ENCODE measurements around the gene ERBB2. TPM values are rescaled to one million over a fixed set of nuclear protein-coding genes. Genes with fewer than 3 reads are reported as not detected.
A peak's percentile ranks its signal among the peaks of the same experiment; 100 is the strongest.
"Not testable (repeated sequence)": the region's sequence is repeated elsewhere in the genome, so short reads cannot be mapped to it uniquely, and the experiment has no call there.

Gene ERBB2
- total and polyA plus RNA-seq, 4 experiments from 2014 or later = 0.55 to 4.5 (median 4.1) TPM; not detected in 1

DNA sequence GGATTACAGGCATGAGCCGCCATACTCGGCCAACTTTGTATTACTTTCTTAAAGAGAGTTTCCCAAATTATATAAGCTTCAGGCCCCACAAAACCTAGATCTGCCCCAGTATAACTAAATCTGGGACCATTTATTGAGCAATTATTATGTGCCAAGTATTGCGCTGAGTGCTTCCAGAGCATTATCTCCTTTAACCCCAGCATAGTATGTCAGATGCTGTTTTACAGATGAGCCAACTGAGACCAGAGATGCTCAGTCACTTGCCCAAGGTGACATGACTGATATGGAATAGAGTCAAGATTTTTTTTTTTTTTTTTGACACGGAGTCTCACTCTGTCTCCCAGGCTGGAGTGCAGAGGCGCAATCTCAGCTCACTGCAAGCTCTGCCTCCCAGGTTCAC, 1.9 kb upstream of the ERBB2 start:
- Histone ChIP-seq H3K4me3 (ENCODE audit: low read length in 2 of 2) (no peak overlapping the region), H3K9me3 (ENCODE audit: control insufficient read depth in 1 of 2, low read length in 2 of 2) (no peaks in the 10 kb centered on the region), H3K27me3 (ENCODE audit: insufficient read depth, low read length) (peaks cover 3% of the 10 kb centered on the region), H3K36me3 (ENCODE audit: insufficient read depth, low read length) (no peaks in the 10 kb centered on the region), H3K27ac (ENCODE audit: low read depth, low read length) (no peak overlapping the region), H3K4me1 (ENCODE audit: insufficient read depth, low read length) (no peaks in the 10 kb centered on the region)
- H3K36me3 Mint-ChIP-seq = peaks cover 2 to 4% of the 10 kb centered on the region in 2 donors
- peak overlapping the region in 1 of 7 donors; percentile 53 for H3K27ac Mint-ChIP-seq
- peaks cover 4 to 21% (median 5%) of the 10 kb centered on the region in 4 donors for H3K4me1 Mint-ChIP-seq
- no peak overlapping the region for H3K4me3 Mint-ChIP-seq
- H3K9me3 Mint-ChIP-seq = no peaks in the 10 kb centered on the region
- peaks cover 25 to 31% of the 10 kb centered on the region in 2 donors for H3K27me3 Mint-ChIP-seq
- intact Hi-C loops (cut with micrococcal nuclease) = no loop called here
- POLR2A ChIA-PET (ENCODE audit: partially characterized antibody) = interaction anchor here (1.2 kb wide), 1 partner anchor 74 kb away, joined by 4 read pairs; no protein-coding TSS in a partner anchor
- CTCF ChIA-PET (ENCODE audit: partially characterized antibody) = no interaction called here
- no peak for DNase-seq

DNA sequence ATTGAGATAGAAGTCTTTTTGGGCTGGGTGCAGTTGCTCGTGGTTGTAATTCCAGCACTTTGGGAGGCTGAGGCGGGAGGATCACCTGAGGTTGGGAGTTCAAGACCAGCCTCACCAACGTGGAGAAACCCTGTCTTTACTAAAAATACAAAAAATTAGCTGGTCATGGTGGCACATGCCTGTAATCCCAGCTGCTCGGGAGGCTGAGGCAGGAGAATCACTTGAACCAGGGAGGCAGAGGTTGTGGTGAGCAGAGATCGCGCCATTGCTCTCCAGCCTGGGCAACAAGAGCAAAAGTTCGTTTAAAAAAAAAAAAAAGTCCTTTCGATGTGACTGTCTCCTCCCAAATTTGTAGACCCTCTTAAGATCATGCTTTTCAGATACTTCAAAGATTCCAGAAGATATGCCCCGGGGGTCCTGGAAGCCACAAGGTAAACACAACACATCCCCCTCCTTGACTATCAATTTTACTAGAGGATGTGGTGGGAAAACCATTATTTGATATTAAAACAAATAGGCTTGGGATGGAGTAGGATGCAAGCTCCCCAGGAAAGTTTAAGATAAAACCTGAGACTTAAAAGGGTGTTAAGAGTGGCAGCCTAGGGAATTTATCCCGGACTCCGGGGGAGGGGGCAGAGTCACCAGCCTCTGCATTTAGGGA, 577 bp upstream of the ERBB2 start:
- H3K9me3 ChIP-seq (ENCODE audit: control insufficient read depth in 1 of 2, low read length in 2 of 2); H3K27me3 ChIP-seq (ENCODE audit: insufficient read depth, low read length); H3K36me3 ChIP-seq (ENCODE audit: insufficient read depth, low read length); intact Hi-C loops (cut with micrococcal nuclease); H3K9me3 Mint-ChIP-seq; DNase-seq; H3K4me1 ChIP-seq (ENCODE audit: insufficient read depth, low read length); H3K36me3 Mint-ChIP-seq; H3K27ac ChIP-seq (ENCODE audit: low read depth, low read length); H3K4me3 ChIP-seq (ENCODE audit: low read length in 2 of 2): not testable (repeated sequence)
- Mint-ChIP-seq H3K27ac (peak overlapping the region in 1 of 7 donors; percentile 76), H3K4me1 (peaks cover 4 to 24% (median 7%) of the 10 kb centered on the region in 4 donors), H3K4me3 (peak overlapping the region in 6 of 8 donors; percentile 36 to 76 (median 42)), H3K27me3 (peaks cover 25 to 31% of the 10 kb centered on the region in 2 donors)
- ChIA-PET POLR2A (ENCODE audit: partially characterized antibody) (interaction anchor here (1.2 kb wide), 2 partner anchors 11 to 76 kb away, joined by 4 to 5 read pairs; partner anchors contain the start of gene PGAP3), CTCF (ENCODE audit: partially characterized antibody) (interaction anchor here (1.0 kb wide), 1 partner anchor 29 kb away, joined by 3 read pairs; no protein-coding TSS in a partner anchor)

DNA sequence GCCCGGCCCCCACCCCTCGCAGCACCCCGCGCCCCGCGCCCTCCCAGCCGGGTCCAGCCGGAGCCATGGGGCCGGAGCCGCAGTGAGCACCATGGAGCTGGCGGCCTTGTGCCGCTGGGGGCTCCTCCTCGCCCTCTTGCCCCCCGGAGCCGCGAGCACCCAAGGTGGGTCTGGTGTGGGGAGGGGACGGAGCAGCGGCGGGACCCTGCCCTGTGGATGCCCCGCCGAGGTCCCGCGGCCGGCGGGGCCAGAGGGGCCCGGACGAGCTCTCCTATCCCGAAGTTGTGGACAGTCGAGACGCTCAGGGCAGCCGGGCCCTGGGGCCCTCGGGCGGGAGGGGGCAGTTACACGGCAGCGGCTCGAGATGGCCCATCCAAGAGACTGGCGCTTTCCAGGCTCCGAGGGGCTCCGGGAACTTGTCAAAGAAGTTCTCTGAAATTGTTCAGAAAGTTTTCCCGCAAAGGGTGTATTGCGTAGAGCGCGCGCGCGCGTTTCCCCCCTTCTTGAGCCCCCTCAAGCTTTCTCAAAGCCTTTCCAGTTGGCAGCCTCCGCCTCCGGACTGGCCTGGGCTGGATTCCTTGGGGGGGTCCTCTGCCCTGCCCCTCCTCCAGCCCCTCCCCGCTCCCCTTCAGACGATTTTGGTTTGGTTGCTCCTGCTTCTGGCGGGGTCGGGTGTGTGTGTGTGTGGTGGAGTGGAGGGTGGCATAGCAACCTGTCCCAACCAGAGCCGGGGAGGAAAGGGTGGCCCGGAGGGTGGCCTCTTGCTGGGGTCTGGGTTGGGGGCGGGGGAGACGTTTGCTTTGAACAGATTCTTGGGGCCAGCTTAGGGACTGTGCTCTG, 504 bp downstream of the ERBB2 start:
- Histone ChIP-seq H3K4me1 (ENCODE audit: insufficient read depth, low read length) (no peaks in the 10 kb centered on the region), H3K27me3 (ENCODE audit: insufficient read depth, low read length) (peaks cover 3% of the 10 kb centered on the region), H3K36me3 (ENCODE audit: insufficient read depth, low read length) (no peaks in the 10 kb centered on the region), H3K9me3 (ENCODE audit: control insufficient read depth in 1 of 2, low read length in 2 of 2) (no peaks in the 10 kb centered on the region), H3K4me3 (ENCODE audit: low read length in 2 of 2) (no peak overlapping the region), H3K27ac (ENCODE audit: low read depth, low read length) (no peak overlapping the region)
- H3K27ac Mint-ChIP-seq = no peak overlapping the region
- peaks cover 25 to 31% of the 10 kb centered on the region in 2 donors for H3K27me3 Mint-ChIP-seq
- no peaks in the 10 kb centered on the region for H3K9me3 Mint-ChIP-seq
- H3K4me3 Mint-ChIP-seq = peak overlapping the region in 1 of 8 donors; percentile 4
- DNase-seq = no peak
- ChIA-PET CTCF (ENCODE audit: partially characterized antibody) (no interaction called here), POLR2A (ENCODE audit: partially characterized antibody) (interaction anchor here (0.6 to 1.4 kb wide), 4 partner anchors 12 to 59 kb away, joined by 3 to 5 read pairs (median 3); partner anchors contain the start of gene PGAP3)
- intact Hi-C loops (cut with micrococcal nuclease) = no loop called here
- H3K4me1 Mint-ChIP-seq = peaks cover 4 to 30% (median 7%) of the 10 kb centered on the region in 4 donors
- no peaks in the 10 kb centered on the region for H3K36me3 Mint-ChIP-seq

DNA sequence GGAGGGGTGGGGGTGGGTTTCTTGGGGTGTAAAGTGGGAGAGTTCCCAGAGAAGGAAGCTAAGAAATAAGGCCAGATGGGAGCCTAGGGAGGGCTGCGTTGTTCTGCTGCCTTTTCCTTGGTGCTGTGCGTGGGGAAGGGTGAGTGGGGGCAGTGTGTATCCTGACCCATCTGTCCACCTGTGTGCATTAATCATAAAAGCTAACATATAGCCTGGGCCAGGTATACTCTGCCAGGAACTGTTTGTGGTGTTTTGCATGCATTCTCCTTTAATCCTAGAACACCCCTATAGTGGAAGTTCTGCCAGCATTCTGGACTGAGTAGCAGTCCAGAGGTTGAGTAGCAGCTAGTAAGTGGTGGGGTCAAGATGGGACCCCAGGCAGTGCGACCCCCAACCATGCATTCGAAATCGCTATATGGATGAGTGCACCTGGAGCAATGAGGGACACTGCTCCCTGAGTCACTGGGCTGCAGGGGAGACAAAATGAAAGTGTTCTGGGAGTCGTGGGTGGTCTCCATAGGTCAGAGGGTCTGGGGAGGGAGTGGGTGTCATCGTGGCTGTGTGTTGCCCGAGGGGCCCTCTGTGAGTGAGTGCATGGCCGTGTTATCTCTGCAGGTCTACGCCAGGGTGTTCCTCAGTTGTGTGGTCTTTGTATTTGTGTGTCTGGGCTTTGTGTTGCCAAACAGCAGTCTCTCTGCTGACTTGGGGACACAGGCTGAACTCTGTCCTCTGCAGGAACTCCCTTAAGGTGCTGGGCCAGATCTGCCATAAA, 1.3 kb downstream of the ERBB2 start:
- Histone ChIP-seq H3K9me3 (ENCODE audit: control insufficient read depth in 1 of 2, low read length in 2 of 2) (no peaks in the 10 kb centered on the region), H3K27me3 (ENCODE audit: insufficient read depth, low read length) (peaks cover 3% of the 10 kb centered on the region), H3K36me3 (ENCODE audit: insufficient read depth, low read length) (no peaks in the 10 kb centered on the region), H3K4me3 (ENCODE audit: low read length in 2 of 2) (no peak overlapping the region), H3K27ac (ENCODE audit: low read depth, low read length) (no peak overlapping the region), H3K4me1 (ENCODE audit: insufficient read depth, low read length) (no peaks in the 10 kb centered on the region)
- H3K36me3 Mint-ChIP-seq = no peaks in the 10 kb centered on the region
- ChIA-PET POLR2A (ENCODE audit: partially characterized antibody) (interaction anchor here (0.7 to 1.4 kb wide), 3 partner anchors 13 to 29 kb away, joined by 3 read pairs; partner anchors contain the start of gene MIEN1), CTCF (ENCODE audit: partially characterized antibody) (no interaction called here)
- no peaks in the 10 kb centered on the region for H3K9me3 Mint-ChIP-seq
- peaks cover 25 to 31% of the 10 kb centered on the region in 2 donors for H3K27me3 Mint-ChIP-seq
- intact Hi-C loops (cut with micrococcal nuclease) = no loop called here
- H3K27ac Mint-ChIP-seq = no peak overlapping the region
- no peak for DNase-seq
- peaks cover 4 to 30% (median 7%) of the 10 kb centered on the region in 4 donors for H3K4me1 Mint-ChIP-seq
- peak overlapping the region in 3 of 8 donors; percentile 4 to 25 (median 24) for H3K4me3 Mint-ChIP-seq

DNA sequence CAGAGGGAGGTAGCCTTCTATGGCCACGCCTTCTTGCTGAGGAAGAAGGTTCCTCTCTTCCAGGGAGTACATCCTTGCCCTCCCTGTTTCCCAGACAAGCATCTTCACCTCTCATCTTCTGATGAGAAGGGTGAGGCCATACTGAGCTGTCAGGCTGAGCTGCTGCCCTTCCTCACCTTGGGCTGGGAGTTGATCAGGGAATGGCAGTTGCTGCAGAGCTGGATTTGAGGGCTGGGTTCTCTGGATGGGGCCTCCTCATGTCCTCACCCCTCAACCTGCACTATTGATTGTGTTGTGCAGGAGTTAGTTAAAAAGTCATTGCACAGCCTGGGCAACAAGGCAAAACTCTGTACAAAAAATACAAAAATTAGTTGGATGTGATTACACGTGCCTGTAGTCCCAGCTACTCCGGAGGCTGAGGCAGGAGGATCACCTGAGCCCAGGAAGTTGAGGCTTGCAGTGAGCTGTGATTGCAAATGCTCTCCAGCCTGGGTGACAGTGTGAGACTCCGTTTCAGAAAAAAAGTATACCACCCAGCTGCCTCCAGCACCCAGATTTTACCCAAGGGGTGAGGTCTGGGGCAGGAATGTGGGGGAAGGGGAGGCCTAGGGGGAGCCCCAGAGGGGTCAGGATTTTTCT, 2.0 kb downstream of the ERBB2 start:
- no peaks in the 10 kb centered on the region for H3K9me3 Mint-ChIP-seq
- H3K27ac Mint-ChIP-seq = no peak overlapping the region
- ChIA-PET POLR2A (ENCODE audit: partially characterized antibody) (interaction anchor here (0.7 kb wide), 2 partner anchors 13 to 28 kb away, joined by 3 read pairs; partner anchors contain the start of gene MIEN1), CTCF (ENCODE audit: partially characterized antibody) (no interaction called here)
- no peaks in the 10 kb centered on the region for H3K36me3 ChIP-seq (ENCODE audit: insufficient read depth, low read length)
- DNase-seq = no peak
- peaks cover 7 to 37% (median 13%) of the 10 kb centered on the region in 4 donors for H3K4me1 Mint-ChIP-seq
- no peak overlapping the region for H3K4me3 ChIP-seq (ENCODE audit: low read length in 2 of 2)
- no peaks in the 10 kb centered on the region for H3K36me3 Mint-ChIP-seq
- no peaks in the 10 kb centered on the region for H3K9me3 ChIP-seq (ENCODE audit: control insufficient read depth in 1 of 2, low read length in 2 of 2)
- H3K27me3 ChIP-seq (ENCODE audit: insufficient read depth, low read length) = peaks cover 3% of the 10 kb centered on the region
- no peak overlapping the region for H3K4me3 Mint-ChIP-seq
- intact Hi-C loops (cut with micrococcal nuclease) = no loop called here
- peaks cover 6% of the 10 kb centered on the region for H3K4me1 ChIP-seq (ENCODE audit: insufficient read depth, low read length)
- no peak overlapping the region for H3K27ac ChIP-seq (ENCODE audit: low read depth, low read length)
- H3K27me3 Mint-ChIP-seq = peaks cover 25 to 31% of the 10 kb centered on the region in 2 donors

DNA sequence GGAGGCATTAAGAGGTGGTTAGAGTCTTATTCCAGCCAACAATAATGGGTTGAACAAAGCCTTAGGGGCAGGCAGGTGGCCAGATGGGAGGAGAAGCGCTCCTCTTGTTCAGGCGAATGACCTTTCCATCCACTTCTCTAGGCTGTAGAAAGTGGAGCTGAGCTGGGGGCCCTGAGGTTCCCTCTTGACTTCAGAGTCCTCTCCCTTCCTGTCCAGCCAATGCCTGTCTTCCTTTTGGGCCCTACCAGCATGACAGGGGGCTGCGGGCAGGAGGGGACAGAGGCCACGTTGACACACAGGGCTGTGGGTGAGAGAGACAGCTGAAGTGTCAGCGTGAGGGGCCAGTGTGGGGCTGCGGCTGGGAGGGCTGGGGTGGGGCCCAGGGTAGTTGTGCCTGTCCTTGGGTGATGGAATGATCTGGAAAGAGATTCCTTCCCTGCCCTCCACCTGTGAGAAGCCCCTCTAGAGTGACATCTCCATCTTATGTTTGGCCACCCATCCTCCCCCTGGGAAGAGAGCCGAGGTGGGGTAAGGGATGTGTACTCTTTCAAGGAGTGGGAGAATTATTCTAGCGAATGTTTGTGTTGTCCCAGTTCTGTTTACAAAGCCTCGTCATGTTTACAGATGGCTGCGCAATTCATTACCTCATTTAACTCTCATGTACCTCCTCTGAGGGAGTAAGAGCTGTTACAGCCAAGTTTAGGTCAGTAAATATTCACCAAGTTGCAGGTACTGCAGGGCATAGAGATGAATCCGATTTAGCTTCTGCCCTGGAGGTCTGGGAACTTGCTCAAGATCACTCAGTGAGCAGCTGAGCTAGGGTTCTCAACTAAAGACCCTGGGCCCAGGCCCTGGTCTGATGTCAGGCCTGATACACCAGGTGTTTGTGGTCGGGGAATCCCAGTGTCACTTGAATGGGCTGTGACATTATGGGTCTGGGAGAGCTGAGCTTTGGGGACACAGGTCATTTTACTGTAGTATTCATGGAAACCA, 3.3 kb downstream of the ERBB2 start:
- ChIA-PET POLR2A (ENCODE audit: partially characterized antibody) (interaction anchor here (1.0 kb wide), 1 partner anchor 15 kb away, joined by 5 read pairs; the partner anchor contains the start of gene PGAP3), CTCF (ENCODE audit: partially characterized antibody) (no interaction called here)
- no peaks in the 10 kb centered on the region for H3K36me3 Mint-ChIP-seq
- Histone ChIP-seq H3K4me1 (ENCODE audit: insufficient read depth, low read length) (peaks cover 19% of the 10 kb centered on the region), H3K27ac (ENCODE audit: low read depth, low read length) (no peak overlapping the region), H3K4me3 (ENCODE audit: low read length in 2 of 2) (no peak overlapping the region), H3K27me3 (ENCODE audit: insufficient read depth, low read length) (peaks cover 3% of the 10 kb centered on the region), H3K36me3 (ENCODE audit: insufficient read depth, low read length) (no peaks in the 10 kb centered on the region), H3K9me3 (ENCODE audit: control insufficient read depth in 1 of 2, low read length in 2 of 2) (no peaks in the 10 kb centered on the region)
- no peaks in the 10 kb centered on the region for H3K9me3 Mint-ChIP-seq
- peak overlapping the region in 1 of 8 donors; percentile 39 for H3K4me3 Mint-ChIP-seq
- no peak overlapping the region for H3K27ac Mint-ChIP-seq
- DNase-seq = no peak
- intact Hi-C loops (cut with micrococcal nuclease) = no loop called here
- H3K4me1 Mint-ChIP-seq = peaks cover 13 to 43% (median 24%) of the 10 kb centered on the region in 4 donors
- peaks cover 19 to 28% of the 10 kb centered on the region in 2 donors for H3K27me3 Mint-ChIP-seq
